Neural progenitor cell (in vitro differentiated cells): ENCODE measurements around the gene PPP2R2B. TPM values are rescaled to one million over a fixed set of nuclear protein-coding genes. Genes with fewer than 3 reads are reported as not detected.

Experiments
- DNase-seq: peaks from one replicate; pipeline ENCODE4 v3.0.0-alpha.2; 2016; ENCODE audit warnings: low spot score
- H2AFZ ChIP-seq: fragments of 200-600 bp; sonication (generic); replicated peaks from 2 replicates; pipeline ENCODE4 v1.6.1; 2016; ENCODE audit warnings: antibody characterized with exemption
- H3F3A ChIP-seq: fragments of 200-600 bp; sonication (generic); 2 replicates; pipeline ENCODE4 v1.6.1; 2016; ENCODE audit warnings: antibody characterized with exemption, low read depth
- H3K27ac ChIP-seq: fragments of 200-600 bp; sonication (generic); 2 replicates; pipeline ENCODE4 v1.5.1; 2016; ENCODE audit warnings: mild to moderate bottlenecking
- H3K27me3 ChIP-seq: fragments of 200-600 bp; sonication (generic); 2 replicates; pipeline ENCODE4 v1.6.1; 2016; ENCODE audit warnings: mild to moderate bottlenecking, moderate library complexity
- H3K36me3 ChIP-seq: fragments of 200-600 bp; sonication (generic); 2 replicates; pipeline ENCODE4 v1.5.1; 2016
- H3K4me1 ChIP-seq: fragments of 200-600 bp; sonication (generic); 2 replicates; pipeline ENCODE4 v1.6.1; 2016; ENCODE audit warnings: mixed run types
- H3K4me2 ChIP-seq: fragments of 200-600 bp; sonication (generic); 2 replicates; pipeline ENCODE4 v1.6.1; 2016
- H3K4me3 ChIP-seq: fragments of 200-600 bp; sonication (generic); 2 replicates; pipeline ENCODE4 v1.5.1; 2016
- H3K79me2 ChIP-seq: fragments of 200-600 bp; sonication (generic); 2 replicates; pipeline ENCODE4 v1.6.1; 2016; ENCODE audit warnings: low read depth
- H3K9ac ChIP-seq: fragments of 200-600 bp; sonication (generic); 2 replicates; pipeline ENCODE4 v1.6.1; 2016
- H3K9me3 ChIP-seq: fragments of 200-600 bp; sonication (generic); 2 replicates; pipeline ENCODE4 v1.5.1; 2016; ENCODE audit warnings: low read depth
- H4K20me1 ChIP-seq: fragments of 200-600 bp; sonication (generic); 2 replicates; pipeline ENCODE4 v1.6.1; 2016; ENCODE audit warnings: low read depth
- H3K27ac Mint-ChIP-seq: 3 replicates; pipeline ENCODE4 v1.8.0; 2021; ENCODE audit warnings: mixed read lengths
- H3K27me3 Mint-ChIP-seq: 2 replicates; pipeline ENCODE4 v1.8.0; 2022; ENCODE audit warnings: low read depth, mild to moderate bottlenecking, inconsistent platforms, moderate library complexity, mixed read lengths; ENCODE audit not compliant: insufficient read depth
- H3K36me3 Mint-ChIP-seq: 3 replicates; pipeline ENCODE4 v1.8.0; 2021; ENCODE audit warnings: mixed read lengths
- H3K4me1 Mint-ChIP-seq: 3 replicates; pipeline ENCODE4 v1.8.0; 2021; ENCODE audit warnings: mixed read lengths
- H3K4me3 Mint-ChIP-seq: 3 replicates; pipeline ENCODE4 v1.8.0; 2021; ENCODE audit warnings: mild to moderate bottlenecking, moderate library complexity, mixed read lengths
- H3K9me3 Mint-ChIP-seq: 3 replicates; pipeline ENCODE4 v1.8.0; 2020; ENCODE audit warnings: mixed read lengths
- EZH2 ChIP-seq: fragments of 200-600 bp; sonication (generic); IDR thresholded peaks from 2 replicates; pipeline ENCODE4 v1.6.1; 2017; ENCODE audit warnings: antibody characterized with exemption, mild to moderate bottlenecking, moderate library complexity
- EZH2phosphoT487 ChIP-seq: fragments of 200-600 bp; sonication (generic); IDR thresholded peaks from 2 replicates; pipeline ENCODE4 v1.6.1; 2017; ENCODE audit warnings: antibody characterized with exemption
- total RNA-seq: library from RNA; depleted of rRNA; stranded (reverse); fragments of >200 nt; gene quantifications from 2 replicates; pipeline ENCODE4 v1.2.3, GENCODE V29; 2015; ENCODE audit warnings: low replicate concordance
- TF ChIP-seq, protein P1 (sequence below): fragments of 200-600 bp; sonication (generic); IDR thresholded peaks from 2 replicates; pipeline ENCODE4 v1.5.1; 2017; ENCODE audit warnings: antibody characterized with exemption, mild to moderate bottlenecking

PPP2R2B gene
- total RNA-seq, 1 donor from 2014 or later = 26.6 TPM

DNA sequence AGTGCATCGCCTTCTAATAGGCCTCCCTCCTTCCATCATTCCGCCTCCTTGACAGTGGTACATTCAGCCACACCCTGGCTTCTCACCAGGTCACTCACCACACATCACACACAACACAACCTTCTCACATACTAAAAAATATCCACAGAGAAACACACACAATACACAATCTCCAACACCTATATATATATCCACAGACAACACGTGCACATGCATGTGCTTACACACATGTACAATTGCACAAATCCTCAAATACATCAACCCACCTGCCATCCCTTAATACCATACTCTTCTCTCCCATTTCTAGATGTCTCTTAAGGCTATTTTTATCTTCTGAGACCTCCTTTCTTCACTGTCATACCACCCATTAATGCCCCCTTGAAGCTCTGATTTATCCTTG is 57.6 kb downstream of the PPP2R2B start:
- Histone ChIP-seq H3K27me3 (no peaks in the 10 kb centered on the region), H3F3A (peaks cover 6% of the 10 kb centered on the region), H2AFZ (no peak overlapping the region), H3K4me1 (peaks cover 2% of the 10 kb centered on the region), H3K4me2 (no peak overlapping the region), H4K20me1 (peaks cover 4% of the 10 kb centered on the region), H3K79me2 (no peaks in the 10 kb centered on the region), H3K4me3 (no peak overlapping the region), H3K9me3 (no peaks in the 10 kb centered on the region), H3K36me3 (no peaks in the 10 kb centered on the region), H3K9ac (no peak overlapping the region), H3K27ac (no peak overlapping the region)
- H3K36me3 Mint-ChIP-seq = no peaks in the 10 kb centered on the region
- TF ChIP-seq EZH2phosphoT487 (no peak), EZH2 (no peak)
- TF ChIP-seq, protein P1, sequence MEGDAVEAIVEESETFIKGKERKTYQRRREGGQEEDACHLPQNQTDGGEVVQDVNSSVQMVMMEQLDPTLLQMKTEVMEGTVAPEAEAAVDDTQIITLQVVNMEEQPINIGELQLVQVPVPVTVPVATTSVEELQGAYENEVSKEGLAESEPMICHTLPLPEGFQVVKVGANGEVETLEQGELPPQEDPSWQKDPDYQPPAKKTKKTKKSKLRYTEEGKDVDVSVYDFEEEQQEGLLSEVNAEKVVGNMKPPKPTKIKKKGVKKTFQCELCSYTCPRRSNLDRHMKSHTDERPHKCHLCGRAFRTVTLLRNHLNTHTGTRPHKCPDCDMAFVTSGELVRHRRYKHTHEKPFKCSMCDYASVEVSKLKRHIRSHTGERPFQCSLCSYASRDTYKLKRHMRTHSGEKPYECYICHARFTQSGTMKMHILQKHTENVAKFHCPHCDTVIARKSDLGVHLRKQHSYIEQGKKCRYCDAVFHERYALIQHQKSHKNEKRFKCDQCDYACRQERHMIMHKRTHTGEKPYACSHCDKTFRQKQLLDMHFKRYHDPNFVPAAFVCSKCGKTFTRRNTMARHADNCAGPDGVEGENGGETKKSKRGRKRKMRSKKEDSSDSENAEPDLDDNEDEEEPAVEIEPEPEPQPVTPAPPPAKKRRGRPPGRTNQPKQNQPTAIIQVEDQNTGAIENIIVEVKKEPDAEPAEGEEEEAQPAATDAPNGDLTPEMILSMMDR = no peak
- H3K9me3 Mint-ChIP-seq = no peaks in the 10 kb centered on the region
- no peaks in the 10 kb centered on the region for H3K4me1 Mint-ChIP-seq
- DNase-seq = no peak
- no peak overlapping the region for H3K4me3 Mint-ChIP-seq
- no peaks in the 10 kb centered on the region for H3K27me3 Mint-ChIP-seq
- no peak overlapping the region for H3K27ac Mint-ChIP-seq

DNA sequence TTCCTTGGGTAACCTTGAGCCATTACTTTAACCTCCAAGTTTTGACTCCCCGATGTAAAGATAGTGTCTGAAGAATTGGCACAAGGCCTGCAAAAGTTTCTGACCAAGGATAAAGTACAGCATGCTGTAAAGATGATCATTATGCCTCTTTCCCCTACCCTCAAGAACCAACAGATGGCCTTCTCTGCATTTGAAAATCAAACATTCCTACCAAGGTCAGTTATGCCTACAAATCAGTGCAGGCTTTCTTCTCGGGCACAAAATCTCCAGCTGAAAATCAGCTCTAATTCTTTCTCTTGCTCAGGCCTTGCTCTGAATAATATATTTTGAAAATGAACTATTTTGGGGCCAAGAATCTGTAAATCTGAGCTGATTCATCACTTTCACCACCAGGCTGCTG is 59.7 kb downstream of the PPP2R2B start:
- H3F3A ChIP-seq = peaks cover 6% of the 10 kb centered on the region
- no peaks in the 10 kb centered on the region for H3K9me3 Mint-ChIP-seq

DNA sequence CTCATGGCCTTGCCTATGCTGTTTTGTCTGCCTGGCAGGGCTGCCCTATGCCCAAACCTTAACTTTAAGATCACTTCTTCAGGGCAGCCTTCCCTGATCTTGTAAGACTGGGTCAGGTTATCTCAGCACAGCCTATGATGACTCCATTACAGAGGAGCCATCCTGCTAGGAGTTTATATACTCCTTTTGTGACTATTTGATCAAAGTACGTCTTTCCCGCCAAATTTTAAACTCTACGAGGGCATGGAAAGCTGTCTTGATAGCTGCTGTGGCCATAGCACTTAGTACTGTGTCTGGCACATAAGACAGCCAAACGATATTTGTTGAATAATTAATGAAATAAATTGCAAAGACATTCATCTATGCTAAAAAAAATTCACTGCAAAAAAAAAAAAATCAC is 60.6 kb downstream of the PPP2R2B start:
- no peak overlapping the region for H3K4me3 Mint-ChIP-seq
- peaks cover 23% of the 10 kb centered on the region for H3K4me1 ChIP-seq
- H3F3A ChIP-seq = peaks cover 12% of the 10 kb centered on the region
- H3K4me1 Mint-ChIP-seq = peaks cover 8% of the 10 kb centered on the region
- no peak overlapping the region for H3K4me2 ChIP-seq
- H3K9ac ChIP-seq = no peak overlapping the region
- no peak overlapping the region for H3K27ac ChIP-seq
- no peaks in the 10 kb centered on the region for H3K36me3 ChIP-seq
- no peak overlapping the region for H3K4me3 ChIP-seq
- no peak overlapping the region for H2AFZ ChIP-seq
- TF ChIP-seq EZH2 (no peak), EZH2phosphoT487 (no peak)
- TF ChIP-seq, protein P1 = no peak
- H3K9me3 ChIP-seq = no peaks in the 10 kb centered on the region
- no peaks in the 10 kb centered on the region for H3K36me3 Mint-ChIP-seq
- no peak overlapping the region for H3K27ac Mint-ChIP-seq
- no peaks in the 10 kb centered on the region for H3K27me3 Mint-ChIP-seq
- no peaks in the 10 kb centered on the region for H3K79me2 ChIP-seq
- DNase-seq = no peak
- no peaks in the 10 kb centered on the region for H3K9me3 Mint-ChIP-seq
- H3K27me3 ChIP-seq = no peaks in the 10 kb centered on the region
- no peaks in the 10 kb centered on the region for H4K20me1 ChIP-seq

More for the DNA sequence above, 59.7 kb downstream of the PPP2R2B start:
- H3K27me3 Mint-ChIP-seq = no peaks in the 10 kb centered on the region
- Histone ChIP-seq H3K4me2 (no peak overlapping the region), H3K36me3 (no peaks in the 10 kb centered on the region), H3K9me3 (no peaks in the 10 kb centered on the region), H2AFZ (no peak overlapping the region), H3K9ac (no peak overlapping the region), H3K4me1 (peaks cover 17% of the 10 kb centered on the region), H3K79me2 (no peaks in the 10 kb centered on the region), H3K27ac (no peak overlapping the region), H4K20me1 (no peaks in the 10 kb centered on the region), H3K27me3 (no peaks in the 10 kb centered on the region), H3K4me3 (no peak overlapping the region)
- TF ChIP-seq, protein P1 = no peak
- no peak for TF ChIP-seq EZH2
- TF ChIP-seq EZH2phosphoT487 = no peak
- DNase-seq = no peak
- H3K36me3 Mint-ChIP-seq = no peaks in the 10 kb centered on the region
- no peak overlapping the region for H3K27ac Mint-ChIP-seq
- H3K4me3 Mint-ChIP-seq = no peak overlapping the region
- H3K4me1 Mint-ChIP-seq = peaks cover under 1% of the 10 kb centered on the region
